OCI-M2 (cell line): ENCODE data around the gene DCAF5.
"Not testable (repeated sequence)": the region's sequence is repeated elsewhere in the genome, so short reads cannot be mapped to it uniquely, and the experiment has no call there.

ENCODE experiments used
- DNase-seq: peaks from one replicate; lab custom pipeline; 2025; ENCODE audit not compliant: unreplicated experiment; lab: John Stamatoyannopoulos, UW

The DCAF5 gene

GRCh38 chr14:69096781-69097475, 56.0 kb downstream of the DCAF5 start:
- DNase-seq = no peak

GRCh38 chr14:69096246-69096645, 56.7 kb downstream of the DCAF5 start:
- no peak for DNase-seq

- DNase-seq = no peak
These were observed 58.4 kb downstream of the DCAF5 start for GRCh38 chr14:69094481-69094880.

- no peak for DNase-seq
These were observed 59.1 kb downstream of the DCAF5 start for GRCh38 chr14:69093631-69094421.

- no peak for DNase-seq
These were observed 60.0 kb downstream of the DCAF5 start for GRCh38 chr14:69092840-69093422.

GRCh38 chr14:69091695-69092094, 61.2 kb downstream of the DCAF5 start:
- no peak for DNase-seq

- DNase-seq = no peak
These were observed 61.9 kb downstream of the DCAF5 start for GRCh38 chr14:69091006-69091405.

- no peak for DNase-seq
These were observed 62.6 kb downstream of the DCAF5 start for GRCh38 chr14:69090187-69090789.

- DNase-seq = no peak
These were observed 63.9 kb downstream of the DCAF5 start for GRCh38 chr14:69089046-69089445.

GRCh38 chr14:69088586-69088985, 64.3 kb downstream of the DCAF5 start:
- no peak for DNase-seq

- no peak for DNase-seq
These were observed 65.9 kb downstream of the DCAF5 start for GRCh38 chr14:69087061-69087461.

- no peak for DNase-seq
These were observed 66.4 kb downstream of the DCAF5 start for GRCh38 chr14:69086537-69086936.

GRCh38 chr14:69084023-69084422, 68.9 kb downstream of the DCAF5 start:
- DNase-seq = no peak

- no peak for DNase-seq
These were observed 69.7 kb downstream of the DCAF5 start for GRCh38 chr14:69083181-69083580.

GRCh38 chr14:69081271-69081670, 71.6 kb downstream of the DCAF5 start:
- DNase-seq = no peak

- no peak for DNase-seq
These were observed 73.2 kb downstream of the DCAF5 start for GRCh38 chr14:69079747-69080146.

- no peak for DNase-seq
These were observed 73.7 kb downstream of the DCAF5 start for GRCh38 chr14:69079188-69079742.

- DNase-seq = no peak
These were observed 75.1 kb downstream of the DCAF5 start for GRCh38 chr14:69077841-69078240.

GRCh38 chr14:69077185-69077584, 75.7 kb downstream of the DCAF5 start:
- DNase-seq = not testable (repeated sequence)

- DNase-seq = no peak
These were observed 76.6 kb downstream of the DCAF5 start for GRCh38 chr14:69076341-69076740.

- DNase-seq = no peak
These were observed 79.0 kb downstream of the DCAF5 start for GRCh38 chr14:69073915-69074314.
